PC-3 (cell line): ENCODE measurements around the gene ZFP90.

ENCODE experiments used
- CTCF ChIP-seq: fragments of 300-600 bp; sonication (generic); conservative IDR thresholded peaks from 2 replicates; pipeline ENCODE4 v1.5.1; 2017; ENCODE audit warnings: antibody characterized with exemption, low read depth, mild to moderate bottlenecking, low read length
- EZH2 ChIP-seq: fragments of 300-600 bp; sonication (generic); IDR thresholded peaks from one replicate; pipeline ENCODE4 v1.6.1; 2017; ENCODE audit warnings: antibody characterized with exemption, mild to moderate bottlenecking, low read length; ENCODE audit not compliant: unreplicated experiment
- EZH2phosphoT487 ChIP-seq: fragments of 300-600 bp; sonication (generic); IDR thresholded peaks from 2 replicates; pipeline ENCODE4 v1.6.1; 2018; ENCODE audit warnings: mild to moderate bottlenecking, antibody characterized with exemption, low read length, borderline replicate concordance

- TF ChIP-seq CTCF, result no peak
- TF ChIP-seq EZH2phosphoT487, result no peak
- no peak for TF ChIP-seq EZH2
These were observed 46.3 kb upstream of the ZFP90 start for GRCh38 chr16:68492543-68493411.
